Stimulated activated memory B cell treated with anti-CD40 and anti-IgM and Interleukin-4, amounts not matched to agents 10 μg/mL and 1 μg/mL and 100 μg/mL, for 72 hours (primary cell): ENCODE data around the gene DPM2.

Source experiments
- ATAC-seq: fragments of 150-1000 bp; cut with Tn5 transposase; 2 replicates; pipeline ENCODE4 v1.10.0; 2021
- H3K27ac Mint-ChIP-seq: one replicate; pipeline ENCODE4 v1.8.0; 2022; ENCODE audit warnings: mild to moderate bottlenecking, mixed read lengths
- H3K27me3 Mint-ChIP-seq: one replicate; pipeline ENCODE4 v1.8.0; 2022; ENCODE audit warnings: mixed read lengths
- H3K36me3 Mint-ChIP-seq: one replicate; pipeline ENCODE4 v1.8.0; 2022; ENCODE audit warnings: mixed read lengths
- H3K4me1 Mint-ChIP-seq: one replicate; pipeline ENCODE4 v1.8.0; 2022; ENCODE audit warnings: mixed read lengths
- H3K4me3 Mint-ChIP-seq: one replicate; pipeline ENCODE4 v1.8.0; 2022; ENCODE audit warnings: mild to moderate bottlenecking, moderate library complexity, mixed read lengths
- H3K9me3 Mint-ChIP-seq: one replicate; pipeline ENCODE4 v1.8.0; 2022; ENCODE audit warnings: mixed read lengths

The DPM2 gene

DNA sequence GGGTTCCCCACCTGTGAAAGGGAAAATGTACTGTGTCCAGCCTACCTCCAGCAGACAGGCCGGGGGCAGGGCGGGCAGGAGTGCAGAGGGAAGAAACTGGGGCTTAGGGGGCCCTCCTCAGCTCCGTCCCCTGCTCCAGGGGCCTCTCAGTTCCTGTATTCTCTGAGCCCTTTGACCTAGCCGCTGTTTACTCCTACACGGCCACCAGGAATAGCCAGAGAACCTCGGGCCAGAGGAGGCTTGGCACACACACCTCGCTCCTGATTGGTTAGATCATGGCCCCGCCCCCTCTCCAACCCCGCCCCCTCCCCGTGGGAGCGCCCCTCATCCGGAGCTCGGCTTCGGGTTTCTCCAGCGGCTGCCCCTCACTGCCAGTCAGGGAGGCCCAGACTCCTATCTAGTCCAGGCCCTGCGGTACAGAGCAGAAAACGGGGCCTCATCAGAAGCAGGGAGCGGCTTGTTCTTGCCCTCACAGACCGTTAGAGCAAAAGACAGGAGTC is 40.4 kb downstream of the DPM2 start:
- no peaks in the 10 kb centered on the region for H3K9me3 Mint-ChIP-seq
- peaks cover 55% of the 10 kb centered on the region for H3K36me3 Mint-ChIP-seq
- H3K27ac Mint-ChIP-seq = no peak overlapping the region
- peaks cover 54% of the 10 kb centered on the region for H3K4me1 Mint-ChIP-seq
- H3K4me3 Mint-ChIP-seq = peak overlapping the region; percentile 29
- H3K27me3 Mint-ChIP-seq = no peaks in the 10 kb centered on the region
- ATAC-seq = peak; percentile 39

- no peak overlapping the region for H3K4me3 Mint-ChIP-seq
- peaks cover 58% of the 10 kb centered on the region for H3K36me3 Mint-ChIP-seq
These were observed 41.1 kb downstream of the DPM2 start for GRCh38 chr9:127896395-127897192.

GRCh38 chr9:127895811-127896210 is 41.8 kb downstream of the DPM2 start:
- Mint-ChIP-seq H3K4me1 (peaks cover 40% of the 10 kb centered on the region), H3K9me3 (no peaks in the 10 kb centered on the region), H3K27me3 (no peaks in the 10 kb centered on the region), H3K4me3 (no peak overlapping the region), H3K27ac (no peak overlapping the region), H3K36me3 (peaks cover 63% of the 10 kb centered on the region)
- no peak for ATAC-seq

More at GRCh38 chr9:127896395-127897192, 41.1 kb downstream of the DPM2 start:
- Mint-ChIP-seq H3K27me3 (no peaks in the 10 kb centered on the region), H3K27ac (no peak overlapping the region), H3K4me1 (peaks cover 48% of the 10 kb centered on the region), H3K9me3 (no peaks in the 10 kb centered on the region)
- no peak for ATAC-seq

DNA sequence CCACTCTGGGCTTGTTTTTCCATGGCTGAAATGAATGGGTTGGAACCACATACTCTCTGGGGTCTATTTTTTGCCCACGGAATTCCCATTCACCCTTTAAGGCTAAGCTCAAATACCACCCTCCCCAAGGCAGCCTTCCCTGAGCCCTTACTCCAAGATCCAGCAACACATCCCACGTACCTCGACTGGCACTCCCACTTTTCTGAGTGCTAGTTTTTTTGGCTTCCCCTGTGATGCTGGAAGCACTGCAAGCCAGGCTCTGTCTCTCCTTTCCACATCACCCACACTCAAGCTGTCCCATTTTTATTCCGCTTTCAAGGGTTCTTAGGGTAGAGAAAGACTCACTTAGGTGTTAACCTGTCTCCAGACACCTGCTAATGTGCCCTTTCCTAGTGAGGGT is 44.3 kb downstream of the DPM2 start:
- peaks cover 26% of the 10 kb centered on the region for H3K4me1 Mint-ChIP-seq

DNA sequence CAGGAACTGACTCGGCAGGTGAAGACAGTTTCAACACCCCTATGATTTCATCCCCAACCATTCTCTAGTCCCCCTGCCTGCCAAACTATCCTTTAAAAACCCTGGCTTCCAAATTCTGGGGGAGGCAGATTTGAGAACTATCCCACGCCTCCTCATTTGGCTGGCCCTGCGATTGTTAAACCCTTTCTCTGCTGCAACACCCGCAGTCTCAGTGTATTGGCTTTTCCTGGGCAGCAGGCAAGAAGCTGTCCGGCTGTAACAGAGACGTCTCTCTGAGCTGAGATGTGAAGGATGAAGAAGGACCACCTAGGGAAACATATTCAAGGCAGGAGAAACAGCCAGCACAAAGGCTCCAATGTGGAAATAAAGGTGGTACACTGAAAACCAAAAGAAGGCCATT is 44.8 kb downstream of the DPM2 start:
- Mint-ChIP-seq H3K27me3 (no peaks in the 10 kb centered on the region), H3K9me3 (no peaks in the 10 kb centered on the region), H3K4me1 (peaks cover 22% of the 10 kb centered on the region), H3K36me3 (peaks cover 77% of the 10 kb centered on the region), H3K4me3 (no peak overlapping the region), H3K27ac (no peak overlapping the region)
- no peak for ATAC-seq

More for the DNA sequence above, 44.3 kb downstream of the DPM2 start:
- ATAC-seq = no peak
- H3K4me3 Mint-ChIP-seq = no peak overlapping the region
- H3K36me3 Mint-ChIP-seq = peaks cover 75% of the 10 kb centered on the region
- H3K9me3 Mint-ChIP-seq = no peaks in the 10 kb centered on the region
- H3K27ac Mint-ChIP-seq = no peak overlapping the region
- H3K27me3 Mint-ChIP-seq = no peaks in the 10 kb centered on the region

DNA sequence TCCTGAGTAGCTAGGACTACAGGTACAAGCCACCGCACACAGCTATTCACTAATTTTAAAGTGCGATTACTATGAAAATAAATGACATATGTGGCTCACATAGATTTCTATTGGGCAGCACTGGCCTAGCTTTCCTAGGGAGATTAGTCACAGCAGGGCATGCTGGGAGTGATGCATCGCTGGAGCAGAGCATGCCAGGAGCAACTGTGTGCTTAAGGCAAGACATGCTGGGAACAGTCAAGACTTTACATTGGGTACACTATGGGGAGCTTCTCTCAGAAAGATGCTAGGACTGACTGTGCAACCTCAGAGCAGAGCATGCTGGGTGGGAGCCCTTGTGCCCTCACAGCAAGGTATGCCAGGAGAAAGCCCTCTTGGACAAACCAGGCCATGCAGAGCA is 47.6 kb downstream of the DPM2 start:
- Mint-ChIP-seq H3K27me3 (no peaks in the 10 kb centered on the region), H3K9me3 (no peaks in the 10 kb centered on the region), H3K4me1 (peaks cover 27% of the 10 kb centered on the region), H3K27ac (no peak overlapping the region), H3K36me3 (peaks cover 77% of the 10 kb centered on the region), H3K4me3 (no peak overlapping the region)
- ATAC-seq = no peak

DNA sequence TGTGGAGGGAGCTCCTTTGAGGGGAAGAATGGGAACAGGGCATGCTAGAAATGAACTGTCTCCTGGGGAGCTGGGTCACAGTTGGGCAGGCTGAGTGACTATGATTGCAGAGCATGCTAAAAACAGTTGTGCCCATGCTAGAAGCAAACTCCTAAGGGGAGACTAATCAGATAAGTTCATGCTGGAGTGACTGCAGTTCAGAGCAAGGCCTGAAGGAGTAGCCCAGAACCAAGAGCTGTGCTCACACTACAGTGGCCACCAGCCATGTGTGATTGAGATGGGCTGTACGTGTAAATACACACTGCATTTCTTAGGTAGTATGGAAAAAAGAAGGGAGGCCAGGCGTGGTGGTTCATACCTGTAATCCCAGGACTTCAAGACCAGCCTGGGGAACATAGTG is 49.9 kb downstream of the DPM2 start:
- Mint-ChIP-seq H3K4me3 (no peak overlapping the region), H3K9me3 (no peaks in the 10 kb centered on the region), H3K27ac (no peak overlapping the region), H3K36me3 (peaks cover 71% of the 10 kb centered on the region), H3K27me3 (no peaks in the 10 kb centered on the region), H3K4me1 (peaks cover 38% of the 10 kb centered on the region)
- peak; percentile 51 for ATAC-seq

- no peak for ATAC-seq
- H3K9me3 Mint-ChIP-seq = no peaks in the 10 kb centered on the region
- peak overlapping the region; percentile 57 for H3K27ac Mint-ChIP-seq
- H3K4me1 Mint-ChIP-seq = peaks cover 46% of the 10 kb centered on the region
- H3K27me3 Mint-ChIP-seq = no peaks in the 10 kb centered on the region
- no peak overlapping the region for H3K4me3 Mint-ChIP-seq
- peaks cover 64% of the 10 kb centered on the region for H3K36me3 Mint-ChIP-seq
These were observed 51.2 kb downstream of the DPM2 start for GRCh38 chr9:127886401-127886972.

DNA sequence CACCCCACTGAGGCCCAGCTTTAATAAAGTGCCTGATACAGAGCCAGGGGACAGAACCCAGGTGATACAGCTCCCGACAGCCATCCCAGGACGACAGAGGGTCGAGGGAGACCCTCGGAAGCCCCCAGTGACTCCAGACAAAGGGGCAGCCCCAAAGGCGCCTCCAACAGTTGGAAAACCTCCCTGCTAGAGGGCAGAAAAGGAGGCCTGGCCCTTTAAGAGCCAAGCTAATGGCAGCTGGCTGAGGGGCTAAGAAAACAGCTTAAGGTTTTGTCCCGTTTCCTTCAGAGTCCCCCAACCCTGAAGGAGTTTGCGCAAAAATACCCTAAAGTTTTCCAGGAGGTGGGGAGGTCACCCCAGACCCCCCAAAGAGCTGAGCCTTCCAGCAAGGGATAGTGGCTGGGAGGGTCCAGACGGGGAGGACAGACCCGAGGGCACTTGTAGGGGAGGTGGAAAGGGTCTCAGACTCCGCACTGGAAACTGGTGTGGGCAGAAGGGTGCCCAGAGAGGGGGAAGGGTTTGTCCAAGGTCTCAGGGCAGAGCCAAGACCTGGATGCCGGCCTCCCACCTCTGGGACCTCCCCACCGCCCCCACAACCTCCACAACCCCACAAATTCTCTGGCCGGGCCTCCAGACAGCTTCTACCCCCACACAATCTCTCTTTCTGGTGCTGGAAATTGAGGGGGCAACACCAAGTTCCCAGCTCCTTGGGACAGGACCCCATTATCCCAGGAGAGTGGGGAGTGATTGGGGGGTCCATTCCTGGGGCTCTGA is 52.0 kb downstream of the DPM2 start:
- Mint-ChIP-seq H3K27ac (peak overlapping the region; percentile 57), H3K9me3 (no peaks in the 10 kb centered on the region)

More for the DNA sequence above, 52.0 kb downstream of the DPM2 start:
- no peak overlapping the region for H3K4me3 Mint-ChIP-seq
- no peaks in the 10 kb centered on the region for H3K27me3 Mint-ChIP-seq
- H3K36me3 Mint-ChIP-seq = peaks cover 58% of the 10 kb centered on the region
- H3K4me1 Mint-ChIP-seq = peaks cover 46% of the 10 kb centered on the region
- no peak for ATAC-seq
